ENCODE data around the gene ARF5.

Gene ARF5

GRCh38 chr7:127635659-127636285, 47.6 kb downstream of the ARF5 start:
- no peak for DNase-seq (ENCODE audit: low read depth in 3 of 3)

DNA sequence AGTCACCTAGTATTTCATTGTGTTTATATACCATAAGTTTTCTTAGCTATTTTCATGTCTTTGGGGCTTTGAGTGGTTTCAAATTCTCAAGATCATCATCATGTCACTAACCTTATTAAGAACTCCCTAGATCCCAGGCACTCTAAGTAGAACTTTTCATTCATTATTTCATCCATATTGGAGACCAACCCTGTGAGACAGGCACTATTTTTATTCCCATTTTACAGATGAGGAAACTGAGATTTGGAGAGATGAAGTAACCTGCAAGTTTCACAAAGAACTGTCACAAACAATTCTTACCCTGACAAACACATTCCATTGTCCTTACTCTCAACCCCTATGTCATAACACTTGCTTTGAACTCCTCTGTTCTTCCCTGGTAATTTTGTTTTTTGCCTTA, 50.0 kb downstream of the ARF5 start:
- no peak for DNase-seq (ENCODE audit: low read depth in 3 of 3)
